Loucy (cell line): ENCODE results near the gene CD58.

Experiments used
- H2AFZ ChIP-seq: fragments of 200-600 bp; sonication (generic); 2 replicates; pipeline ENCODE4 v1.6.0; 2016; ENCODE audit warnings: antibody characterized with exemption, mild to moderate bottlenecking, low read length, moderate library complexity
- H3F3A ChIP-seq: fragments of 200-600 bp; 2 replicates; pipeline ENCODE4 v1.6.0; 2016; ENCODE audit warnings: antibody characterized with exemption, low read depth, mild to moderate bottlenecking
- H3K27me3 ChIP-seq: fragments of 200-600 bp; sonication (generic); 2 replicates; pipeline ENCODE4 v1.6.1; 2014; ENCODE audit warnings: low read length, mild to moderate bottlenecking; ENCODE audit not compliant: insufficient read depth, poor library complexity, severe bottlenecking
- H3K36me3 ChIP-seq: fragments of 200-600 bp; sonication (generic); 2 replicates; pipeline ENCODE4 v1.6.1; 2016; ENCODE audit warnings: low read length; ENCODE audit not compliant: insufficient read depth
- H3K4me1 ChIP-seq: fragments of 200-600 bp; sonication (generic); 2 replicates; pipeline ENCODE4 v1.5.1; 2014; ENCODE audit warnings: low read length, mild to moderate bottlenecking; ENCODE audit not compliant: insufficient read depth, poor library complexity, severe bottlenecking
- H3K4me2 ChIP-seq: fragments of 200-600 bp; sonication (generic); 2 replicates; pipeline ENCODE4 v1.6.0; 2014; ENCODE audit warnings: antibody characterized with exemption, low read length, low read depth, mild to moderate bottlenecking; ENCODE audit not compliant: poor library complexity, severe bottlenecking
- H3K4me3 ChIP-seq: fragments of 200-600 bp; sonication (generic); 2 replicates; pipeline ENCODE4 v1.5.1; 2014; ENCODE audit warnings: low read length, mild to moderate bottlenecking, mixed read lengths; ENCODE audit not compliant: poor library complexity, severe bottlenecking
- H3K79me2 ChIP-seq: fragments of 200-600 bp; sonication (generic); 2 replicates; pipeline ENCODE4 v1.6.1; 2014; ENCODE audit warnings: low read length; ENCODE audit not compliant: insufficient read depth
- H3K9ac ChIP-seq: fragments of 200-600 bp; sonication (generic); 2 replicates; pipeline ENCODE4 v1.6.0; 2014; ENCODE audit warnings: mild to moderate bottlenecking, low read depth, low read length, moderate library complexity; ENCODE audit not compliant: poor library complexity, severe bottlenecking
- H3K9me2 ChIP-seq: fragments of 200-600 bp; sonication (generic); replicated peaks from 2 replicates; pipeline ENCODE4 v1.6.1; 2016; ENCODE audit warnings: low read depth, low read length, mixed read lengths
- H3K9me3 ChIP-seq: fragments of 200-600 bp; sonication (generic); 2 replicates; pipeline ENCODE4 v1.6.1; 2014; ENCODE audit warnings: mild to moderate bottlenecking, antibody characterized with exemption, low read length, low read depth; ENCODE audit not compliant: insufficient read depth
- H4K20me1 ChIP-seq: fragments of 200-600 bp; sonication (generic); 2 replicates; pipeline ENCODE4 v1.6.0; 2014; ENCODE audit warnings: antibody characterized with exemption, low read length, mild to moderate bottlenecking; ENCODE audit not compliant: insufficient read depth, poor library complexity, severe bottlenecking
- CTCF ChIP-seq: fragments of 200-600 bp; sonication (generic); conservative IDR thresholded peaks from 2 replicates; pipeline ENCODE4 v1.5.1; 2014; ENCODE audit warnings: mild to moderate bottlenecking, antibody characterized with exemption, low read length
- EZH2phosphoT487 ChIP-seq: fragments of 200-600 bp; IDR thresholded peaks from 2 replicates; pipeline ENCODE4 v1.6.1; 2018; ENCODE audit warnings: antibody characterized with exemption, mild to moderate bottlenecking, moderate library complexity, borderline replicate concordance

CD58 gene

GRCh38 chr1:116493036-116493435, 77.8 kb downstream of the CD58 start:
- no peak for TF ChIP-seq CTCF
- TF ChIP-seq EZH2phosphoT487, result no peak
- Histone ChIP-seq H3K9me2 (no peaks in the 10 kb centered on the region), H3F3A (no peaks in the 10 kb centered on the region), H3K4me3 (no peak overlapping the region), H3K4me2 (no peak overlapping the region), H3K36me3 (no peaks in the 10 kb centered on the region), H3K4me1 (peaks cover 12% of the 10 kb centered on the region), H2AFZ (no peak overlapping the region), H3K79me2 (no peaks in the 10 kb centered on the region), H3K27me3 (no peaks in the 10 kb centered on the region), H3K9me3 (no peaks in the 10 kb centered on the region), H3K9ac (no peak overlapping the region), H4K20me1 (no peaks in the 10 kb centered on the region)

- Histone ChIP-seq H3K4me2 (no peak overlapping the region), H3K9me3 (no peaks in the 10 kb centered on the region), H3K36me3 (no peaks in the 10 kb centered on the region), H3F3A (no peaks in the 10 kb centered on the region), H3K4me3 (no peak overlapping the region), H3K9ac (no peak overlapping the region), H4K20me1 (no peaks in the 10 kb centered on the region), H3K79me2 (no peaks in the 10 kb centered on the region), H2AFZ (no peak overlapping the region), H3K27me3 (no peaks in the 10 kb centered on the region), H3K9me2 (no peaks in the 10 kb centered on the region), H3K4me1 (peaks cover 12% of the 10 kb centered on the region)
- TF ChIP-seq EZH2phosphoT487 (no peak), CTCF (no peak)
These were observed 78.4 kb downstream of the CD58 start for GRCh38 chr1:116492358-116492811.

GRCh38 chr1:116491700-116492357, 79.0 kb downstream of the CD58 start:
- no peak for TF ChIP-seq EZH2phosphoT487
- no peak for TF ChIP-seq CTCF
- Histone ChIP-seq H3K9ac (no peak overlapping the region), H3K27me3 (no peaks in the 10 kb centered on the region), H3F3A (no peaks in the 10 kb centered on the region), H3K36me3 (no peaks in the 10 kb centered on the region), H3K9me3 (no peaks in the 10 kb centered on the region), H3K4me3 (no peak overlapping the region), H3K9me2 (no peaks in the 10 kb centered on the region), H3K4me2 (no peak overlapping the region), H3K79me2 (no peaks in the 10 kb centered on the region), H3K4me1 (peaks cover 7% of the 10 kb centered on the region), H2AFZ (no peak overlapping the region), H4K20me1 (no peaks in the 10 kb centered on the region)
